GM12878 (cell line): ENCODE measurements around the gene INF2. TPM values are rescaled to one million over a fixed set of nuclear protein-coding genes. Genes with fewer than 3 reads are reported as not detected.

Experiments
- ATAC-seq: fragments of 200-7000 bp; cut with Tn5 transposase; 3 replicates; pipeline ENCODE4 v1.9.1; 2020; ENCODE audit warnings: mild to moderate bottlenecking, moderate library complexity
- BruUV-seq: library from RNA; stranded (reverse); fragments of 400-500 nt; replicated peaks from 2 replicates; lab custom pipeline; 2021; lab: Mats Ljungman, UMichigan
- CTCF ChIA-PET: fragments of 300-600 bp; sonication (Branson Sonifier 250); formaldehyde crosslinking; extraction: SDS; loops from one replicate; lab custom pipeline; 2021; ENCODE audit warnings: inconsistent platforms; lab: Yijun Ruan, JAX
- POLR2A ChIA-PET: fragments of 350-600 bp; formaldehyde crosslinking; extraction: SDS; loops from one replicate; lab custom pipeline; 2021; ENCODE audit warnings: inconsistent platforms; lab: Charles Lee
- RAD21 ChIA-PET: fragments of 300-600 bp; sonication (Branson Sonifier 250); formaldehyde crosslinking; loops from one replicate; lab custom pipeline; 2023; ENCODE audit warnings: antibody characterized with exemption; ENCODE audit not compliant: unreplicated experiment; lab: Charles Lee
- SMC1A ChIA-PET: fragments of 300-600 bp; sonication (Branson Sonifier 250); formaldehyde crosslinking; loops from one replicate; lab custom pipeline; 2023; ENCODE audit not compliant: unreplicated experiment, uncharacterized antibody; lab: Charles Lee
- DNase-seq: peaks from one replicate; pipeline ENCODE4 v3.0.0-alpha.2; 2011; ENCODE audit warnings: low read depth, low spot score
- FAIRE-seq: peaks from 3 replicates; lab custom pipeline; 2011; peaks lifted over from hg19 to GRCh38; lab: Jason Lieb, UNC
- H2AFZ ChIP-seq: 2 replicates; pipeline ENCODE4 v1.6.0; 2011; ENCODE audit warnings: low read depth, low read length, control low read depth; ENCODE audit not compliant: control insufficient read depth
- H3K27ac ChIP-seq: 2 replicates; pipeline ENCODE4 v1.5.1; 2011; ENCODE audit warnings: control low read depth; ENCODE audit not compliant: control insufficient read depth, insufficient read depth
- H3K27me3 ChIP-seq, 2 experiments: replicated peaks in 1 of 2; 2 replicates each; pipeline versions ENCODE4 v1.6.0 to v1.6.1; 2011; ENCODE audit warnings: low read length in 1 of 2; ENCODE audit not compliant: control insufficient read depth in 2 of 2, insufficient read depth in 2 of 2
- H3K36me3 ChIP-seq, 2 experiments: 2 replicates each; pipeline ENCODE4 v1.5.1; 2011; ENCODE audit warnings: low read length in 1 of 2; ENCODE audit not compliant: control insufficient read depth in 2 of 2, insufficient read depth in 2 of 2
- H3K4me1 ChIP-seq: 2 replicates; pipeline ENCODE4 v1.6.1; 2011; ENCODE audit warnings: mild to moderate bottlenecking, low read length, moderate library complexity, mixed read lengths; ENCODE audit not compliant: control insufficient read depth, insufficient read depth
- H3K4me2 ChIP-seq: 2 replicates; pipeline ENCODE4 v1.6.0; 2011; ENCODE audit warnings: control low read depth; ENCODE audit not compliant: control insufficient read depth, insufficient read depth
- H3K4me3 ChIP-seq: fragments of 200-600 bp; sonication (generic); 2 replicates; pipeline ENCODE4 v1.5.1; 2016
- H3K79me2 ChIP-seq: 2 replicates; pipeline ENCODE4 v1.6.0; 2011; ENCODE audit warnings: low read length; ENCODE audit not compliant: control insufficient read depth, insufficient read depth
- H3K9ac ChIP-seq: 2 replicates; pipeline ENCODE4 v1.8.0; 2011; ENCODE audit warnings: low read length, control low read depth, mixed read lengths; ENCODE audit not compliant: control insufficient read depth, insufficient read depth
- H3K9me3 ChIP-seq: replicated peaks from 3 replicates; pipeline ENCODE4 v1.5.1; 2011; ENCODE audit warnings: mild to moderate bottlenecking, low read length; ENCODE audit not compliant: control insufficient read depth, insufficient read depth
- H4K20me1 ChIP-seq: 2 replicates; pipeline ENCODE4 v1.6.0; 2011; ENCODE audit not compliant: control insufficient read depth, insufficient read depth
- ATF7 ChIP-seq: fragments of 450-650 bp; IDR thresholded peaks from 2 replicates; pipeline ENCODE4 v1.6.1; 2016; ENCODE audit warnings: low read depth, mild to moderate bottlenecking
- CHD4 ChIP-seq: fragments of 200-600 bp; sonication (generic); IDR thresholded peaks from 2 replicates; pipeline ENCODE4 v1.6.1; 2016; ENCODE audit warnings: mild to moderate bottlenecking
- FOS ChIP-seq: IDR thresholded peaks from 3 replicates; pipeline ENCODE4 v1.6.1; 2011; ENCODE audit warnings: borderline replicate concordance; ENCODE audit not compliant: insufficient read length; ENCODE audit errors: extremely low read depth
- IKZF2 ChIP-seq, 2 experiments: fragments of 450-650 bp; IDR thresholded peaks; 2 replicates each; pipeline ENCODE4 v1.6.1; 2017; ENCODE audit warnings: mild to moderate bottlenecking in 2 of 2, moderate library complexity in 2 of 2
- RAD51 ChIP-seq: fragments of 450-650 bp; IDR thresholded peaks from 2 replicates; pipeline ENCODE4 v1.6.1; 2016; ENCODE audit warnings: moderate library complexity, mild to moderate bottlenecking, inconsistent platforms
- RFX5 ChIP-seq: IDR thresholded peaks from 2 replicates; pipeline ENCODE4 v1.6.1; 2011; ENCODE audit warnings: low read depth, low read length, improper control_type of control experiment
- SMC3 ChIP-seq: IDR thresholded peaks from 2 replicates; pipeline ENCODE4 v1.6.1; 2011; ENCODE audit warnings: low read length, improper control_type of control experiment, borderline replicate concordance
- STAT1 ChIP-seq: fragments of 450-650 bp; conservative IDR thresholded peaks from 2 replicates; pipeline ENCODE4 v1.6.1; 2014; ENCODE audit warnings: antibody characterized with exemption, mild to moderate bottlenecking
- TCF7 ChIP-seq: IDR thresholded peaks from 2 replicates; pipeline ENCODE4 v1.6.1; 2014; ENCODE audit warnings: antibody characterized with exemption, borderline replicate concordance
- WGBS: methylation state at CpG from one replicate; pipeline ENCODE4 v1.1.6; 2016; ENCODE audit warnings: low lambda C conversion rate; ENCODE audit not compliant: insufficient replicate concordance, insufficient coverage; ENCODE audit errors: missing lambda C conversion rate; 5-methylcytosine and 5-hydroxymethylcytosine counted together
- in situ Hi-C: fragments of 300-500 bp; cut with MboI; formaldehyde crosslinking; loops from 9 replicates; pipeline ENCODE4 v1.14.3; 2018; ENCODE audit warnings: mixed read lengths
- intact Hi-C: fragments of 100-400 bp; cut with micrococcal nuclease; formaldehyde crosslinking; loops from one replicate; pipeline ENCODE4 v1.14.2; 2022; ENCODE audit not compliant: unreplicated experiment
- polyA plus RNA-seq, 11 experiments: library from polyadenylated mRNA; depleted of rRNA in 4 of 11; unstranded in 6 of 11; stranded (reverse) in 5 of 11; fragments of >200 nt; fragmentation: Nextera tagmentation in 4 of 11; fragmentation: Illumina TruSeq in 1 of 11; extraction: Ambion mirVana in 4 of 11; extraction: Trizol in 1 of 11; gene quantifications; 1 replicate in 1 of 11; 2 replicates in 10 of 11; pipeline versions ENCODE4 v1.2.1 to v1.2.3, GENCODE V29; 2011 to 2016; ENCODE audit warnings: inconsistent platforms in 2 of 11, missing spikeins in 2 of 11, low read depth in 1 of 11
- total RNA-seq, 4 experiments: library from RNA; depleted of rRNA in 3 of 4; stranded (reverse); fragments of >200 nt in 3 of 4; fragmentation: Illumina TruSeq in 1 of 4; extraction: Trizol in 1 of 4; gene quantifications; 2 replicates each; pipeline versions ENCODE4 v1.2.1 to v1.2.3, GENCODE V29; 2013 to 2021
- TF ChIP-seq, protein P1 (sequence below): fragments of 450-650 bp; IDR thresholded peaks from 2 replicates; pipeline ENCODE4 v1.6.1; 2017; ENCODE audit warnings: mild to moderate bottlenecking
- TF ChIP-seq, protein P2 (sequence below): IDR thresholded peaks from 2 replicates; pipeline ENCODE4 v1.6.1; 2012; ENCODE audit warnings: improper control_type of control experiment, low read depth, low read length; ENCODE audit not compliant: insufficient replicate concordance
- TF ChIP-seq, protein P3 (sequence below): IDR thresholded peaks from 2 replicates; pipeline ENCODE4 v1.6.1; 2012; ENCODE audit warnings: mild to moderate bottlenecking, low read depth, low read length

INF2 gene
- total and polyA plus RNA-seq, 10 of the 15 experiments (the other 5 are each of a cell fraction or from before 2014, with no cell fraction given), result 0.72 to 43.2 (median 8.3) TPM

DNA sequence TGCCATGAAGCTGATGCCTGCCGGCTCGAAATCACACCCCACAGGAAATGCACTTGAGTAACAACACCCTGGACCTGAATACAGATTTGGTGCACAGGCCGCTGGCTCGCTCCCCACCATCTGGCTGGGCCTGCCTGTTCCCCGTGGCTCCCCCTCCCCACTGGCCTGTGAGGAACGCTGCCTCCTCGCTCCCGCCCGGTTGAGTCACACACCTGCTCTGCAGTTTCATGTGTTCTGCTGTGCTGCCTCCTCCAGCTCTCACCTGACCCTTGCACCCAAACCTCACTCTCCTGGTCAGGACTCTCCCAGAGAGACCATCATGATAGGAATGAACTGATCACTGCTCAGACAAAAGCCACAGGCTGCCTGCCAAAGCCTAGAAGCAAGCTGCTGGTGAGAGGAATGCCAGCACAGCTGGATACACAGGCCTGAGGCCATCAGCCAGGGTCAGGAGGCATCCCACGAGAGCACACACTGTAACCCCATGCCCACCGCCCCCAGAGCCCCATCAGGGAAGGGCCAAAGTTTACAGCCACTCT lies 59.8 kb downstream of the INF2 start:
- no TSS peak for BruUV-seq
- no peaks in the 10 kb centered on the region; the same call in 2 of the 3 replicates for H3K9me3 ChIP-seq
- ATAC-seq (no peak), DNase-seq (no peak), FAIRE-seq (no peak)
- no peak overlapping the region for H3K27ac ChIP-seq
- intact Hi-C loops, result no loop called here
- H3K79me2 ChIP-seq, result peaks cover 12% of the 10 kb centered on the region
- H3K9ac ChIP-seq, result no peak overlapping the region
- ChIA-PET POLR2A (no interaction called here), RAD21 (interaction anchor here (1.0 kb wide), 1 partner anchor 21 kb away, joined by 3 read pairs; no protein-coding TSS in a partner anchor), CTCF (interaction anchor here (0.7 to 2.4 kb wide), 4 partner anchors 19 to 101 kb away, joined by 3 to 8 read pairs (median 3); no protein-coding TSS in a partner anchor), SMC1A (interaction anchor here (1.3 kb wide), 1 partner anchor 25 kb away, joined by 3 read pairs; the partner anchor contains the start of gene ADSS1)
- no peaks in the 10 kb centered on the region for H3K27me3 ChIP-seq
- no peak overlapping the region for H3K4me2 ChIP-seq
- in situ Hi-C loops, result no loop called here
- no peaks in the 10 kb centered on the region for H4K20me1 ChIP-seq
- 4% methylated on average over 11 of the region's 11 CpGs for WGBS
- H3K4me1 ChIP-seq, result peaks cover 16% of the 10 kb centered on the region
- no peak overlapping the region for H3K4me3 ChIP-seq
- no peak overlapping the region for H2AFZ ChIP-seq
- no peaks in the 10 kb centered on the region for H3K36me3 ChIP-seq
- TF ChIP-seq, protein P1, sequence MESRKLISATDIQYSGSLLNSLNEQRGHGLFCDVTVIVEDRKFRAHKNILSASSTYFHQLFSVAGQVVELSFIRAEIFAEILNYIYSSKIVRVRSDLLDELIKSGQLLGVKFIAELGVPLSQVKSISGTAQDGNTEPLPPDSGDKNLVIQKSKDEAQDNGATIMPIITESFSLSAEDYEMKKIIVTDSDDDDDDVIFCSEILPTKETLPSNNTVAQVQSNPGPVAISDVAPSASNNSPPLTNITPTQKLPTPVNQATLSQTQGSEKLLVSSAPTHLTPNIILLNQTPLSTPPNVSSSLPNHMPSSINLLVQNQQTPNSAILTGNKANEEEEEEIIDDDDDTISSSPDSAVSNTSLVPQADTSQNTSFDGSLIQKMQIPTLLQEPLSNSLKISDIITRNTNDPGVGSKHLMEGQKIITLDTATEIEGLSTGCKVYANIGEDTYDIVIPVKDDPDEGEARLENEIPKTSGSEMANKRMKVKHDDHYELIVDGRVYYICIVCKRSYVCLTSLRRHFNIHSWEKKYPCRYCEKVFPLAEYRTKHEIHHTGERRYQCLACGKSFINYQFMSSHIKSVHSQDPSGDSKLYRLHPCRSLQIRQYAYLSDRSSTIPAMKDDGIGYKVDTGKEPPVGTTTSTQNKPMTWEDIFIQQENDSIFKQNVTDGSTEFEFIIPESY, result no peak
- TF ChIP-seq RAD51 (no peak), FOS (no peak), STAT1 (no peak), IKZF2 (IDR thresholded peaks at IDR 0.05) (no peak), ATF7 (no peak), TCF7 (no peak), CHD4 (no peak), RFX5 (no peak), SMC3 (no peak)
- TF ChIP-seq, protein P2, sequence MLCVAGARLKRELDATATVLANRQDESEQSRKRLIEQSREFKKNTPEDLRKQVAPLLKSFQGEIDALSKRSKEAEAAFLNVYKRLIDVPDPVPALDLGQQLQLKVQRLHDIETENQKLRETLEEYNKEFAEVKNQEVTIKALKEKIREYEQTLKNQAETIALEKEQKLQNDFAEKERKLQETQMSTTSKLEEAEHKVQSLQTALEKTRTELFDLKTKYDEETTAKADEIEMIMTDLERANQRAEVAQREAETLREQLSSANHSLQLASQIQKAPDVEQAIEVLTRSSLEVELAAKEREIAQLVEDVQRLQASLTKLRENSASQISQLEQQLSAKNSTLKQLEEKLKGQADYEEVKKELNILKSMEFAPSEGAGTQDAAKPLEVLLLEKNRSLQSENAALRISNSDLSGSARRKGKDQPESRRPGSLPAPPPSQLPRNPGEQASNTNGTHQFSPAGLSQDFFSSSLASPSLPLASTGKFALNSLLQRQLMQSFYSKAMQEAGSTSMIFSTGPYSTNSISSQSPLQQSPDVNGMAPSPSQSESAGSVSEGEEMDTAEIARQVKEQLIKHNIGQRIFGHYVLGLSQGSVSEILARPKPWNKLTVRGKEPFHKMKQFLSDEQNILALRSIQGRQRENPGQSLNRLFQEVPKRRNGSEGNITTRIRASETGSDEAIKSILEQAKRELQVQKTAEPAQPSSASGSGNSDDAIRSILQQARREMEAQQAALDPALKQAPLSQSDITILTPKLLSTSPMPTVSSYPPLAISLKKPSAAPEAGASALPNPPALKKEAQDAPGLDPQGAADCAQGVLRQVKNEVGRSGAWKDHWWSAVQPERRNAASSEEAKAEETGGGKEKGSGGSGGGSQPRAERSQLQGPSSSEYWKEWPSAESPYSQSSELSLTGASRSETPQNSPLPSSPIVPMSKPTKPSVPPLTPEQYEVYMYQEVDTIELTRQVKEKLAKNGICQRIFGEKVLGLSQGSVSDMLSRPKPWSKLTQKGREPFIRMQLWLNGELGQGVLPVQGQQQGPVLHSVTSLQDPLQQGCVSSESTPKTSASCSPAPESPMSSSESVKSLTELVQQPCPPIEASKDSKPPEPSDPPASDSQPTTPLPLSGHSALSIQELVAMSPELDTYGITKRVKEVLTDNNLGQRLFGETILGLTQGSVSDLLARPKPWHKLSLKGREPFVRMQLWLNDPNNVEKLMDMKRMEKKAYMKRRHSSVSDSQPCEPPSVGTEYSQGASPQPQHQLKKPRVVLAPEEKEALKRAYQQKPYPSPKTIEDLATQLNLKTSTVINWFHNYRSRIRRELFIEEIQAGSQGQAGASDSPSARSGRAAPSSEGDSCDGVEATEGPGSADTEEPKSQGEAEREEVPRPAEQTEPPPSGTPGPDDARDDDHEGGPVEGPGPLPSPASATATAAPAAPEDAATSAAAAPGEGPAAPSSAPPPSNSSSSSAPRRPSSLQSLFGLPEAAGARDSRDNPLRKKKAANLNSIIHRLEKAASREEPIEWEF, result no peak
- TF ChIP-seq, protein P3, sequence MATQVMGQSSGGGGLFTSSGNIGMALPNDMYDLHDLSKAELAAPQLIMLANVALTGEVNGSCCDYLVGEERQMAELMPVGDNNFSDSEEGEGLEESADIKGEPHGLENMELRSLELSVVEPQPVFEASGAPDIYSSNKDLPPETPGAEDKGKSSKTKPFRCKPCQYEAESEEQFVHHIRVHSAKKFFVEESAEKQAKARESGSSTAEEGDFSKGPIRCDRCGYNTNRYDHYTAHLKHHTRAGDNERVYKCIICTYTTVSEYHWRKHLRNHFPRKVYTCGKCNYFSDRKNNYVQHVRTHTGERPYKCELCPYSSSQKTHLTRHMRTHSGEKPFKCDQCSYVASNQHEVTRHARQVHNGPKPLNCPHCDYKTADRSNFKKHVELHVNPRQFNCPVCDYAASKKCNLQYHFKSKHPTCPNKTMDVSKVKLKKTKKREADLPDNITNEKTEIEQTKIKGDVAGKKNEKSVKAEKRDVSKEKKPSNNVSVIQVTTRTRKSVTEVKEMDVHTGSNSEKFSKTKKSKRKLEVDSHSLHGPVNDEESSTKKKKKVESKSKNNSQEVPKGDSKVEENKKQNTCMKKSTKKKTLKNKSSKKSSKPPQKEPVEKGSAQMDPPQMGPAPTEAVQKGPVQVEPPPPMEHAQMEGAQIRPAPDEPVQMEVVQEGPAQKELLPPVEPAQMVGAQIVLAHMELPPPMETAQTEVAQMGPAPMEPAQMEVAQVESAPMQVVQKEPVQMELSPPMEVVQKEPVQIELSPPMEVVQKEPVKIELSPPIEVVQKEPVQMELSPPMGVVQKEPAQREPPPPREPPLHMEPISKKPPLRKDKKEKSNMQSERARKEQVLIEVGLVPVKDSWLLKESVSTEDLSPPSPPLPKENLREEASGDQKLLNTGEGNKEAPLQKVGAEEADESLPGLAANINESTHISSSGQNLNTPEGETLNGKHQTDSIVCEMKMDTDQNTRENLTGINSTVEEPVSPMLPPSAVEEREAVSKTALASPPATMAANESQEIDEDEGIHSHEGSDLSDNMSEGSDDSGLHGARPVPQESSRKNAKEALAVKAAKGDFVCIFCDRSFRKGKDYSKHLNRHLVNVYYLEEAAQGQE, result no peak
